ENCODE results near the gene PRR33.
A peak's percentile ranks its signal among the peaks of the same experiment; 100 is the strongest.

DNA sequence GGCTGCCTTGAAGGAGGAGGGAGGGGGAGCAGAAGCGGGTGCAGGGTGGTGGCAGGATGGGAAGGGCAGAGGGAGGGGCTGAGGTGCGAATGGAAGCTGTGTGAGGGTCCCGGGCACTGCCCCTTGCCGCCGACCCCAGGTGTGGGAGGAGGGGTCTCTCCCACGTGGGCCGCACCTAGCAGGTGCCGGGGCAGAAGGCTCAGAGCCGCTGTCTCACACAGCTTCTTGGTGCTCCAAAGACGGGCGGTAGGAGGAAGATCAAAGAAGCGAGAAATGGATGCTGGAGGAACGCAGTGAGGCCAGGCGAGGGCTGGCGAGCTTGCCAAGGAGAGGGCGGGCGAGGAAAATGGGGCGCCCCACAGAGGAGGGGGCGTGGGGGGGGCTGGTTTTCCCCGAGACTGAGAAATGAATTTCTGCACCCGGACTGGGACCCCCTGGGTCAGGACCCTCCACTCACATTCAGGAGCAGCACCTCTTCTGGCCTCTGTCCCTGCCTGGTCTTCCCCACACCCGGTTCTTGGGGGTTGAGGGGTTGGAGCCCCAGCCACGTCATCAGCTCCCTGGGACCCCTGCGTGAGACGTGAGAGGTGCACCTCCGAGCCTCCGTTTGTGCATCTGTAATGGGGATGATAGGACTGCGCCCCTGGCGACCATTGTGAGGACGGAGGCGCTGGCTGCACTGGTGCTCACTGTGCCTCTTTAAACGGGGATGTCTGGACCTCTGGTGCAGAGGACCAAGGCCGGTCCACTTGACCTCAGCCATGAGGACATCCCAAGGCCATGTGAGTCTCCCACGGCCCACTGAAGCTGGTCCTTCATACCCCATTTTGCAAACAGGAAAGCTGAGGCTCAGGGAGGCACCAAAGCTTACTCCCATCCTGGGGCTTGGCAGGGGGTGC is 22.0 kb downstream of the PRR33 start:
- no peak for TF ChIP-seq YY1 (IDR thresholded peaks at IDR 0.05; ENCODE audit: extremely low read depth, insufficient replicate concordance, low read depth, low read length)
- TF ChIP-seq POLR2AphosphoS5 (IDR thresholded peaks at IDR 0.05; ENCODE audit: low read depth, low read length) = no peak
- TF ChIP-seq, protein P1, sequence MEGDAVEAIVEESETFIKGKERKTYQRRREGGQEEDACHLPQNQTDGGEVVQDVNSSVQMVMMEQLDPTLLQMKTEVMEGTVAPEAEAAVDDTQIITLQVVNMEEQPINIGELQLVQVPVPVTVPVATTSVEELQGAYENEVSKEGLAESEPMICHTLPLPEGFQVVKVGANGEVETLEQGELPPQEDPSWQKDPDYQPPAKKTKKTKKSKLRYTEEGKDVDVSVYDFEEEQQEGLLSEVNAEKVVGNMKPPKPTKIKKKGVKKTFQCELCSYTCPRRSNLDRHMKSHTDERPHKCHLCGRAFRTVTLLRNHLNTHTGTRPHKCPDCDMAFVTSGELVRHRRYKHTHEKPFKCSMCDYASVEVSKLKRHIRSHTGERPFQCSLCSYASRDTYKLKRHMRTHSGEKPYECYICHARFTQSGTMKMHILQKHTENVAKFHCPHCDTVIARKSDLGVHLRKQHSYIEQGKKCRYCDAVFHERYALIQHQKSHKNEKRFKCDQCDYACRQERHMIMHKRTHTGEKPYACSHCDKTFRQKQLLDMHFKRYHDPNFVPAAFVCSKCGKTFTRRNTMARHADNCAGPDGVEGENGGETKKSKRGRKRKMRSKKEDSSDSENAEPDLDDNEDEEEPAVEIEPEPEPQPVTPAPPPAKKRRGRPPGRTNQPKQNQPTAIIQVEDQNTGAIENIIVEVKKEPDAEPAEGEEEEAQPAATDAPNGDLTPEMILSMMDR (IDR thresholded peaks at IDR 0.05 in 2 of 3, conservative IDR thresholded peaks at IDR 0.05 in 1 of 3; ENCODE audit: borderline replicate concordance in 1 of 3, insufficient read depth in 1 of 3, low read depth in 2 of 3, low read length in 2 of 3) = peak in 2 of 3 experiments; percentile 35 to 44; a peak in 3 of 6 replicates
- no peak for TF ChIP-seq JUND (IDR thresholded peaks at IDR 0.05)
- TF ChIP-seq SP1 (IDR thresholded peaks at IDR 0.05; ENCODE audit: low read depth) = no peak
- no peak for TF ChIP-seq POLR2A (IDR thresholded peaks at IDR 0.05; ENCODE audit: borderline replicate concordance, extremely low read depth, insufficient read depth, insufficient read length)
- TF ChIP-seq EZH2 (IDR thresholded peaks at IDR 0.05) = no peak
